Fibroblast of peridontal ligament (primary cell): ENCODE data around the gene LTBP3.
A peak's percentile ranks its signal among the peaks of the same experiment; 100 is the strongest.
"Not testable (repeated sequence)": the region's sequence is repeated elsewhere in the genome, so short reads cannot be mapped to it uniquely, and the experiment has no call there.

Source experiments
- DNase-seq: peaks from one replicate; pipeline ENCODE4 v3.0.0-alpha.2; 2010; ENCODE audit errors: extremely low read depth

LTBP3 gene

DNA sequence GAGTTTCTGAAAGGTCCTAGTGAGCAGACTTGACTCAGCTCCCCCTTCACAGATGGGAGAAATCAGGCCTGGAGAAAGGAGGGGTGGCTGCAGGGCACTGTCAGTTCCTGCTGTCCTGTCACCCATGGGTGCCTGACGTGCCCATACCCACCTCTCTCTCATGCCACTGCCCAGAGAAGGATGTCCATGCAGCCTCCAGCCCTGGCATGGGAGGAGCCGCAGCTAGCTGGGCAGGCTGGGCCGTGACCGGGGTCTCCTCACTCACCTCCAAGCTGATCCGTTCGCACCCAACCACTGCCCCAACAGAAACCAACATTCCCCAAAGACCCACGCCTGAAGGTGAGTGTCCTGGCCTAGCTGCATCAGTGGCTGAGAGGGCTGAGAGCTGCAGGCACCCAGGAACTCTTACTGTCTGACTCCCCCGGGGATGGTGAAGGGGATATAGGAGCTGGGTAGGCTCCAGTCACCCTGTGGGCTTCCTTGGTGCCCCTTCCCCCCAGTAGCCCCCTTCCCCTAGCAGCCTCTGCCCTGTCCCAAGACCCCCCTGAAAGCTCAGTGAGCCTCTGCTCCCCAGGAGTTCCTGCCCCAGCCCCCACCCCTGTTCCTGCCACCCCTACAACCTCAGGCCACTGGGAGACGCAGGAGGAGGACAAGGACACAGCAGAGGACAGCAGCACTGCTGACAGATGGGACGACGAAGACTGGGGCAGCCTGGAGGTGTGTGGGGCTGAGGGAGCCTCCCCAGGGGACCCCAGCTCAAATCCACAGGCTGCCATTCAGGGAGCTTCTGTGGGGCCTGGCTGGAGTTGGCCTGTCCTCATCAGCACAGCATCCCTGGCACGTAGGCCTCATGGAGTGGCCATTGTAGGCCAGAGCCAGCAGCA lies 21.5 kb downstream of the LTBP3 start:
- no peak for DNase-seq

DNA sequence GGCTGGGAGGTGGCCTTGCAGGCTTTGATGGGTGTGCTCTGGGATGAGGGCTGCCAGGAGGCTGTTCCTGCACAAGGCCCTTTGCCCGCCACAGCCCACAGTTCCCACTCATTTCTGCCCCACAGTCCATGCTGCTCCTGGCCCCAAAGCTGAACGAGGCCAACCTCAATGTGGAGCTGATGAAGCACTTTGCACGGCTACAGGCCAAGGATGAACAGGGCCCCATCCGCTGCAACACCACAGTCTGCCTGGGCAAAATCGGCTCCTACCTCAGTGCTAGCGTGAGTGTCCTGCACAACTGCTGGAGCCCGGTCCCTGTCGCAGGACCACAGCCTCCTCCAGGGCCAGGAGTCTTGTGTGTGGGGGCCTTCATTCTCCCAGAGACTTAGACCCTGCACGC lies 23.1 kb downstream of the LTBP3 start:
- DNase-seq: no peak

DNA sequence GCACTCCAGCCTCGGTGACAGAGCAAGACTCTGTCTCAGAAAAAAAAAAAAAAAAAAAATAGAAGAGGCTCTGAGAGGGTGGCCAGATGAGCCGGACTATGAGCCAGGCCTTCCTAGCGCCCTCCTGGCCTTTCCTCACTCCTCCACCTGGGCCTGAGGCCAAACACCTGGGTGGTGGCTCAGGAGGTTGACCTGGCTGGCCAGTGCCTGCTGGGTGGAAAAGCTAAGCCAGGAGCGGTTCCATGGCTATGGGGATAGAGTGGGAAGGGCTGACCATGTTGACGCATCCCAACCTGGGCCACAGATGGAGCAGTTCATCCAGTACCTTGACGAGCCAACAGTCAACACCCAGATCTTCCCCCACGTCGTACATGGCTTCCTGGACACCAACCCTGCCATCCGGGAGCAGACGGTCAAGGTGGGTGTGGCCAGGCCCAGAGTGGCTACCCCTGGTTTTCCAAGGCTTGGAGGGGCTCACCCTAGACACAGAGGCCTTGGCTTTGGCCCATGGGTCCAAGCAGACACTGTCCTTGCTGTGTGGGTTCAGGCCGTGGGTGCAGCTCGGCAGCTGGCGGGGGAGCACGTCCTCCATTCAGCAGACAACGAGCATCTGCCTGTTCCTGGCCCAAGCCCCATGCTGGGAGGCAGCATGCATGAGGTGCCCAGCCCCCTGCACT lies 25.6 kb downstream of the LTBP3 start:
- no peak for DNase-seq

DNA sequence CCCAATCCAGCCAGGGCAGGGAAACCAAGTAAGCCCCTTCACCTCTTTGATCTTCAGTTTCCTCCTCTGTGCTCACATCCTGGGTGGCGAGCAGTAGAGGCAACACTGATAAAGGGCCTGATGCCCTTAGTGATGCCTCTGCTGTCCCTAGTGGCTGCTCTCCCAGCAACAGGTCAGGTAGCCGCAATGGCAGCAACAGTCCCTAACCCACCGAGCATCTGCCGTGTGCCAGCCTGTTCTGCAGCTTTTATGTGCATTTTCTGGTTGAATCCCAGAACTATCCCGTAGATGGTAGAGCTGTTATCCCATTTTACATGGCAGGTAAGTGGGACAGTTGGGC lies 28.0 kb downstream of the LTBP3 start:
- no peak for DNase-seq

DNA sequence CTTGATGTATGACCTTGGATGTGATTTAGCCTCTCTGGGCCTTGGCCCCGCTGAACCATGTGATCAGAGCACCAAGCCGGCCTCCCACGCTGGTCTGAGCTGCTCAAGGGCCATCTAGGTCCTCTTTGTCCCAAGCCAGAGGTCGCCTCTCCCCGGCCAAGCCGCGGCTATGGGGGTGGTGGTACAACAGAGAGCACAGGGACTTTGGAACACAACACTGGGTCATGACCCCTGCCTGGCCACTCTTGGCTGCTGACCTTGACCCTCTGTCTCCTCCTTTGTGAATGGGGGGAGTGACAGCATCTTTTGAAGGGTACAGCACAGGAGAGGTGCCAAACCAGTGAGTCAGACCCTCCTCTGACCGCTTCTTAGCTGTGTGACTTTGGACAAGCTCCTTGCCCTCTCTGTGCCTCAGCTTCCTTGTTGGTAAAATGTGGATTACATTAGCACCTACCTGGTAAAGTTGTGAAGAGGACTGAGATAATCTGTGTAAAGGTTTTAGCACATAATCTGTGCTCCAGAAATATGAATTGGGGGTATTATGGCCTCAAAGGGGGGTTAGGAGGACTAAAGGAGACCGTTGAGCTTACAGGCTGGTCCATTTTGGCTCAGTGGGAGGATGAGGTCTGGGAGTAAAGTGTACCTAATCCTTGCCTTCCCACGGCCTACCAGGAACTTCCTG lies 28.5 kb downstream of the LTBP3 start:
- no peak for DNase-seq

DNA sequence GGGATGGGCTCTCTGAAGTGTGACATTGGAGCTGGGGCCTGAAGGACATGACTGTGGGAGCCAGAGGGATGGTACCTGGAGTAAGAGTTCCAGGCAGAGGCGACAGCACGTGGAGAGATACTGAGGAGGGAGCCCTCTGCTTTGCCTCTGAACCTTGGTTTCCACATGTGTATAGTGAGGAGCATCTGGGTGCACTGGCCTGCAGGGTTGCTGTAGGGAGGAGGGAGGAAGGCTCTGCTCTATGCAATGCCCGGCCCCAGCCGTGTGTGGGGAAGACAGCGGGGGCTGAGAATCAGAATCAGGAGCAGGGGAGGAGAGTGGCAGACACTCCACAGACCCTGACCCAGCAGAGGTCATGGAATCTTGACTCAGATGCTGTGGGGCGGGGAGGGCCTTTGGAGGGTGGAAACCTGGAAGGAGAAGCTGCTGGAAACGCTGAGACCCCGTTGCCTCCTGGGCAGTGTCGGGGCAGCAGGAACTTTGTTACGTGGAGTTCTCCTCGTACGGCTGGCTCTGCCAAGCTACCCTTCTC lies 29.3 kb downstream of the LTBP3 start:
- no peak for DNase-seq

DNA sequence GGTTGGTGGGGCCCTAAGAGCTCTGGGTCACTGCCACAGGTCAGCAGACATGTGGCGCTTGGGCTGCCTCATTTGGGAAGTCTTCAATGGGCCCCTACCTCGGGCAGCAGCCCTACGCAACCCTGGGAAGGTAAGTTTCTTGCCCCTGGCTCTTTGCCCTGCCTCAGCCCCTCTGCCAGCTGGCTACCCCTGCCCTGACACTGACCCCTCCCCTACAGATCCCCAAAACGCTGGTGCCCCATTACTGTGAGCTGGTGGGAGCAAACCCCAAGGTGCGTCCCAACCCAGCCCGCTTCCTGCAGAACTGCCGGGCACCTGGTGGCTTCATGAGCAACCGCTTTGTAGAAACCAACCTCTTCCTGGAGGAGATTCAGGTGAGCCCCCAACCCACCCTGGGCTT lies 31.4 kb downstream of the LTBP3 start:
- no peak for DNase-seq

DNA sequence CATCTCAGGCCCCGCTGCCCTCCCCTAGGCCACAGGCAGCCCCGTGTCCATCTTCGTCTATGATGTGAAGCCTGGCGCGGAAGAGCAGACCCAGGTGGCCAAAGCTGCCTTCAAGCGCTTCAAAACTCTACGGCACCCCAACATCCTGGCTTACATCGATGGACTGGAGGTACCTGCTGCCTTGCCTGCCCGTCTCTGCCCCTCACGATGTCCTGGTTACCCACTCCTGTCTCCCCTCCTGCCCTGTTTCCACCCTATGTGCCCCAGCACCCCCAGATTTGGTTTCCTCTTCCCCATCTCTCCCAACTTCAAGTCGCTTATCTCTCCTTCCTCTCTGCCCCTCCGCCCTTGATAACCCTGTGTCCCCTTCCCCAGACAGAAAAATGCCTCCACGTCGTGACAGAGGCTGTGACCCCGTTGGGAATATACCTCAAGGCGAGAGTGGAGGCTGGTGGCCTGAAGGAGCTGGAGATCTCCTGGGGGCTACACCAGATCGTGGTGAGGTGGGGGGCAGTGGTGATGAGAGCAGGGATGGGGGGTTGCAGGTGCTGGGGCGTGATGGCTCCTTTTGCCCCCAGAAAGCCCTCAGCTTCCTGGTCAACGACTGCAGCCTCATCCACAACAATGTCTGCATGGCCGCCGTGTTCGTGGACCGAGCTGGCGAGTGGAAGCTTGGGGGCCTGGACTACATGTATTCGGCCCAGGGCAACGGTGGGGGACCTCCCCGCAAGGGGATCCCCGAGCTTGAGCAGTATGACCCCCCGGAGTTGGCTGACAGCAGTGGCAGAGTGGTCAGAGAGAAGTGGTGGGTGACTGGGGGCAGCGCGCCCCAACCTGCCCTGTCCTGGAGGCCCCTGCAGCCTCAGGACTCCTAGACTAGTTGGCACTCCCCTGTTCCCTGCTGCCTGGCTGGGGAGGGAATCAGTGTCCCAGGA lies 32.3 kb downstream of the LTBP3 start:
- peak; percentile 22 for DNase-seq

DNA sequence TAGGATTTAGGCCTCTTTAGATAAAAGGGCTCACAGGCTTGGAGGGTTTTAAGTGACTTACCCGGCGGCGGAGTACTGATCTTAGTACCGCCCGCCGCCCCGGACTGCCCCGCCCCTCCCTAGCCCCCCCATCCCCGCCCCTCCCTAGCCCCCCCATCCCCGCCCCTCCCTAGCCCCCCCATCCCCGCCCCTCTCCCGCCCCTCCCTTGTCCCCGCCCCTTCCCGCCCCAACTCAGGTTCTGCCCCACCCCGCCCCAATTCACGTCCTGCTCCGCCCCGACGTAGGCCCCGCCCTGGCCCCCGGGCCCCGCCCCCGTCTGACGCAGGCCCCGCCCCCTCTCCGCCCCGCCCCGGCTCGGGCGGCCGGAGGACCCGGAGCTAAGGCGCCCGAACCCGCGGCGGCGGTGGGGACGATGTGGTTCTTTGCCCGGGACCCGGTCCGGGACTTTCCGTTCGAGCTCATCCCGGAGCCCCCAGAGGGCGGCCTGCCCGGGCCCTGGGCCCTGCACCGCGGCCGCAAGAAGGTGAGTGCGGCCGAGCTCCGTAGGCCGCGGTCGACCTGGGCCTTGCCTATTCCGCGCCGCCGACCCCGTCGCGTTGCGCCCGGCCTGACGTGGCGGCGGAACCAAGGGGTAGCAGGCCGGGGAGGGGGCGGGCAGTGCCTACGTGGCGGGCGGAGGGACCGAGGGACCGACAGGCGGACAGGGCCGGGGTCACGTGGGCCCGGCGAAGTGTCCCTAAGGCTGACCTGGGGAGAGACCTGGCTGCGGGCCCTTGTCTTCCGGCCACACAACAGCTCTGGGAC lies 33.2 kb downstream of the LTBP3 start, which contains the start of gene SCYL1:
TSS of gene SCYL1 (plus strand) at position 343 of the 805 bp plus-strand sequence. CDS start at position 414, 71 bp downstream.
- DNase-seq: peak; percentile 75

DNA sequence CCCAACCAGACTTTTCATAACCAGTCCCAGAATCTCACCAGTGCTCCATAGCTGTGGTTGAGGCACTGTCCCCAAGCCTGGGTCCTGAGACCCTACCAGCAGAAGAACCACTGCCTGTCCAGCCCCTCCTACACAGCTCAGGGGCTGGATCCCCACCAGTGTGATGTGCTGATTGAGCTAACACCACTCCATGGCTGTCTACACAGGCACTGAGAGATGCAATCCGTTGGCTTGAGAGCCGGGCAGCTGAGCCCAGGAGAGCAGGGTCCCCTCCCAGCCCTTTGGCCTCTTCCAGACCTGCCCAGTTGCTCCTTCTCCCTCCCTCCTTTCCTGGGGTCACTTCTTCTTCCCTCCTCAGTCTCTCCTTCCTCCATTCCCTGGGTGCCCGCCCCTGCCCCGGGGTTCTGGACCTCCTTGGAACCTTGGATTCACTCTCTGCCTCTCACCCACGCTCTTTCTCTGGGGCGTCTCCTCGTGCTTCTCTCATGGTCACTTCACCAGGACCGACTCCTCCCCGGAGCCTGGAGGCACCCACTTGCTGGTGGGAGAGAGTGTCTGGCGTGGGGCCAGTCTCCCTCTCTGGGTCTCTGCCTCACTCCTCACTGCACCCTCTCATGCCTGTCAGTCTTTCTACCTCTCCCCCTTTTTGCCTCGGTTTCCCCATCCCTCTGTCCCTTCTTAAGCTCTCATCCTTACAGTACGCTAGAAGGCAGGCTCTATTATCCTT lies 34.0 kb downstream of the LTBP3 start:
- no peak for DNase-seq

DNA sequence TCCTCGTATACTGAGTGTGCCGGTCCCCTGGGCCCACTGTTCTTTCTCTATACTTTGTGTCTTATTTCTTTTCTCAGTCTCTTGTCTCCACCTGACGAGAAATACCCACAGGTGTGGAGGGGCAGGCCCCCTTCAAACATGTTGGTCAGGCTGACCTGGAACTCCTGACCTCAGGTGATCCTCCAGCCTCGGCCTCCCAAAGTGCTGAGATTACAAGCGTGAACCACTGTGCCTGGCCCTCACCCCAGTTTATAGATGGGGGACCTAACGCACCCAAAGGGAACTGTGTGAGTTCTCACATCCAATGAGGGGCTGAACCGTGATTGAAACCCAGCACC lies 34.6 kb downstream of the LTBP3 start:
- DNase-seq: not testable (repeated sequence)

DNA sequence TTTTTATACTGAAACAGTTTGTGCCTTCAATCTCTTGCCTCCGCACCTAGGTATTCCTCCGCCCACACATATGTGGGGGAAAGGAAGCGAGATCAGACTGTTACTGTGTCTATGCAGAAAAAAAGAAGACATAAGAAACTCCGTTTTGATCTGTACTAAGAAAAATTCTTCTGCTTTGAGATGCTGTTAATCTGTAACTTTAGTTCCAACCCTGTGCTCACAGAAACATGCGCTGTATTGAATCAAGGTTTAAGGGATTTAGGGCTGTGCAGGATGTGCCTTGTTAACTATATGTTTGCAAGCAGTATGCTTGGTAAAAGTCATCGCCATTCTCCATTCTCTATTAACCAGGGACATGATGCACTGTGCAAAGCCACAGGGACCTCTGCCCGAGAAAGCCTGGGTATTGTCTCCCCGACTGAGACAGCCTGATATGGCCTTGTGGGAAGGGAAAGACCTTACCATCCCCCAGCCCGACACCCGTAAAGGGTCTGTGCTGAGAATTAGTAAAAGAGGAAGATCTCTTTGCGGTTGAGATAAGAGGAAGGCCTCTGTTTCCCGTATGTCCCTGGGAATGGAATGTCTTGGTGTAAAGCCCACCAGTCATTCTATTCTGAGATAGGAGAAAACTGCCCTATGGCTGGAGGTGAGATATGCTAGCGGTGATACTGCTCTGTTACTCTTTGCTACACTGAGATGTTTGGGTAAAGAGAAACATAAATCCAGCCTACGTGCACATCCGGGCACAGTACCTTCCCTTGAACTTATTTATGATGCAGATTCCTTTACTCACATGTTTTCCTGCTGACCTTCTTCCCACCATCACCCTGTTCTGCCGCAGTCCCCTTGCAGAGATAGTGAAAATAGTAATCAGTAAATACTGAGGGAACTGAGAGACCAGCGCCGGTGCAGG lies 35.2 kb downstream of the LTBP3 start:
- DNase-seq: not testable (repeated sequence)

DNA sequence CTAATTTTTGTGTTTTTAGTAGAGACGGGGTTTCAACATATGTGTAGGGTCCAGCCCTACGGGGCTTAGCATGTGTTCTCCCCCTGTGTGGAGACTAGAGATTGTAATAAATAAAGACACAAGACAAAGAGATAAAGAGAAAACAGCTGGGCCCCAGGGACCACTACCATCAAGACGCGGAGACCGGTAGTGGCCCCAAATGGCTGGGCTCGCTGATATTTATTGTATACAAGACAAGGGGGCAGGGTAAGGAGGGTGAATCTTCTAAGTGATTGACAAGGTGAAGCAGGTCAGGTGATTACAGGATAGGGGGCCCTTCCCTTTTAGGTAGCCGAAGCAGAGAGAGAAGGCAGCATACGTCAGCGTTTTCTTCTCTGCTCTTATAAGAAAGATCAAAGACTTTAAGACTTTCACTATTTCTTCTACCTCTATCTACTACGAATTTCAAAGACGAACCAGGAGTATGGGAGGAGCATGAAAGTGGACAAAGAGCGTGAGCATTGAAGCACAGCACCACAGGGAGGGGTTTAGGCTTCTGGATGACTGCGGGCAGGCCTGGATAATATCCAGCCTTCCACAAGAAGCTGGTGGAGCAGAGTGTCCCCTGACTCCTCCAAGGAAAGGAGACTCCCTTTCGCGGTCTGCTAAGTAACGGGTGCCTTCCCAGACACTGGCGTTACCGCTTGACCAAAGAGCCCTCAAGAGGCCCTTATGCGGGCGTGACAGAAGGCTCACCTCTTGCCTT lies 36.2 kb downstream of the LTBP3 start:
- not testable (repeated sequence) for DNase-seq

DNA sequence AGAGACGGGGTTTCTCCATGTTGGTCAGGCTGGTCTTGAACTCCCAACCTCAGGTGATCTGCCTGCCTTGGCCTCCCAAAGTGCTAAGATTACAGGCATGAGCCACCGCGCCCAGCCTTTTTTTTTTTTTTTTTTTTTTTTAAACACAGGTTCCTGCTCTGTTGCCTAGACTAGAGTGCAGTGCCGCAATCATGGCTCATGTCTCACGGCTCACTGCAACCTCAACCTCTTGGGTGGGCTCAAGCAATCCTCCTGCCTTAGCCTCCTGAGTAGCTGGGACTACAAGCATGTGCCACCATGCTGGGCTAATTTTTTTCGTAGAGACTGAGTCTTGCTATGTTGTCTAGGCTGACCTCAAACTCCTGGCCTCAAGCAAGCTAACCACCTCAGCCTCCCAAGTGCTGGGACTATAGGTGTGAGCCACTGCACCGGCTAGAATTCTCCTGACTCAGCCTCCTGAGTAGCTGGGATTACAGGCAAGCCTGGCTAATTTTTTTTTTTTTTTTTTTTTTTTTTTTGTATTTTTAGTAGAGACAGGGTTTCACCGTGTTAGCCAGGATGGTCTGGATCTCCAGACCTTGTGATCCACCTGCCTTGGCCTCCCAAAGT lies 39.1 kb downstream of the LTBP3 start:
- DNase-seq: not testable (repeated sequence)

DNA sequence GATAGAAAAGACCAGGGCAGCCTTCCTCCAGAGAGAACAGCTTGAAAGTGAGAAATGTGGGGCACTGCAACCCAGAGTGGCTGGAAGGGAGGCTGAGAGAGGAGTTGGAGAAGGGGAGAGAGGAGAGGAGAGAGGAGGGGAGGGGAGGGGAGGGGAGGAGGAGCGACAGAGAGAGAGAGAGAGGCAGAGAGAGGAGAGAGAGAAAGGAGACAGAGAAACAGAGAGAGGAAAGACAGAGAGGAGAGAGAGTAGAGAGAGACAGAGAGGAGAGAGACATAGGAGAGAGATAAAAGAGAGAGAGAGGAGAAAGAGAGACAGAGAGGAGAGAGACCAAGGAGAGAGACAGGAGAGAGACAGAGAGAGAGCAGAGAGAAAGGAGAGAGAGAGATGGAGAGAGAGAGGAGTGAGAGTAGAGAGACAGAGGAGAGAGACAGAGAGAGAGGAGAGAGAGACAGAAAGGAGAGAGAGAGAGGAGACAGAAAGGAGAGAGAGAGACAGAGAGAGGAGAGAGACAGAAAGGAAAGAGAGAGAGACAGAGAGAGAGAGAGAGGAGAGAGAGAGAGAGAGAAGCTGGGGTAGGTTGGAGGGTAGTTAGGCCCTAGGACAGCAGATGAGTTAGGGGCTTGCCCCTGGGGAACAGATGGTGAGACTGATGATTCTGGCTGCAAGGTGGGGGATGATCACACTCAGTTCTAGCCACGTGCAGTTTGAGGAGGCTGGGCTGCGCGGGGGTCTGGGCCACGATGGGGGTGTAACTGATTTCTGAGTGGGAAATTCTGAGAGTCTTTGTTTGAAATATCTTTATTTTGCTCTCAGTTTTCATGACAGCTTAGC lies 41.8 kb downstream of the LTBP3 start:
- no peak for DNase-seq

DNA sequence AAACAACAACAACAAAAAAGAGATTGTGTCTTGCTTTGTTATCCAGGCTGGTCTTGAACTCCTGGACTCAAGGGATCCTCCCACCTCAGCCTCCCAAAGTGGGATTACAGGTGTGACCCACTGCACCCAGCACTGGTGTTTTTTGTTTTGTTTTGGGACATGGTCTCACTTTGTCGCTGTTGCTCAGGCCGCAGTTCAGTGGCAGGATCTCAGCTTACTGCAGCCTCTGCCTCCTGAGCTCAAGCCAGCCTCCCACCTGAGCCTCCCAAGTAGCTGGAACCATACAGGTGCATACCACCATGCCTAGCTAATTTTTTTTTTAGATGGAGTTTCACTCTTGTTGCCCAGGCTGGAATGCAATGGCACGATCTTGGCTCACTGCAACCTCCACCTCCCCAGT lies 45.8 kb downstream of the LTBP3 start:
- not testable (repeated sequence) for DNase-seq
